Liver (tissue), 9 donors: ENCODE measurements around the gene FYCO1. TPM values are rescaled to one million over a fixed set of nuclear protein-coding genes. Genes with fewer than 3 reads are reported as not detected.

Source experiments
- DNase-seq: peaks from one replicate; pipeline ENCODE4 v3.0.0-alpha.2; 2017; ENCODE audit warnings: low spot score
- H3K27ac ChIP-seq, 2 donors: one replicate each; pipeline ENCODE4 v1.7.0; 2013; ENCODE audit warnings: inconsistent platforms in 2 of 2, low read length in 2 of 2, control low read depth in 1 of 2, low read depth in 1 of 2, mild to moderate bottlenecking in 1 of 2
- H3K27me3 ChIP-seq, 4 donors: one replicate each; pipeline versions ENCODE4 v1.6.1 to v1.7.0; 2013; ENCODE audit warnings: low read length in 3 of 4, inconsistent platforms in 1 of 4, mild to moderate bottlenecking in 1 of 4, moderate library complexity in 1 of 4; ENCODE audit not compliant: control insufficient read depth in 4 of 4, insufficient read depth in 4 of 4
- H3K36me3 ChIP-seq, 4 donors: one replicate each; pipeline versions ENCODE4 v1.6.1 to v1.7.0; 2013; ENCODE audit warnings: low read length in 3 of 4, mild to moderate bottlenecking in 3 of 4, low read depth in 1 of 4, moderate library complexity in 1 of 4; ENCODE audit not compliant: control insufficient read depth in 4 of 4, insufficient read depth in 3 of 4
- H3K4me1 ChIP-seq, 4 donors: one replicate each; pipeline versions ENCODE4 v1.6.1 to v1.7.0; 2013; ENCODE audit warnings: low read length in 3 of 4, mild to moderate bottlenecking in 3 of 4, moderate library complexity in 1 of 4; ENCODE audit not compliant: control insufficient read depth in 4 of 4, insufficient read depth in 4 of 4
- H3K4me3 ChIP-seq, 3 donors: one replicate each; pipeline versions ENCODE4 v1.6.1 to v1.7.0; 2013; ENCODE audit warnings: low read length in 3 of 3, control low read depth in 1 of 3, low read depth in 1 of 3, mild to moderate bottlenecking in 1 of 3
- H3K9ac ChIP-seq, 2 donors: one replicate each; pipeline ENCODE4 v1.7.0; 2013; ENCODE audit warnings: low read length in 2 of 2, mild to moderate bottlenecking in 2 of 2, moderate library complexity in 2 of 2, control low read depth in 1 of 2, low read depth in 1 of 2
- H3K9me3 ChIP-seq, 4 donors: one replicate each; pipeline versions ENCODE4 v1.6.1 to v1.7.0; 2013; ENCODE audit warnings: low read length in 3 of 4; ENCODE audit not compliant: control insufficient read depth in 4 of 4
- ATF3 ChIP-seq: IDR thresholded peaks from 2 replicates; pipeline ENCODE4 v1.6.1; 2016; ENCODE audit warnings: antibody characterized with exemption
- CTCF ChIP-seq: fragments of 150-350 bp; IDR thresholded peaks from 2 replicates; pipeline ENCODE4 v1.5.1; 2017; ENCODE audit warnings: improper control_type of control experiment, low read depth, low read length; ENCODE audit not compliant: missing input control
- EGR1 ChIP-seq, 2 donors: IDR thresholded peaks; 2 replicates each; pipeline ENCODE4 v1.6.1; 2016 to 2018; ENCODE audit warnings: antibody characterized with exemption in 2 of 2, low read depth in 2 of 2
- FOXA1 ChIP-seq: IDR thresholded peaks from 2 replicates; pipeline ENCODE4 v1.6.1; 2016; ENCODE audit warnings: antibody characterized with exemption
- FOXA2 ChIP-seq: IDR thresholded peaks from 2 replicates; pipeline ENCODE4 v1.6.1; 2016; ENCODE audit warnings: antibody characterized with exemption
- GABPA ChIP-seq, 2 donors: IDR thresholded peaks in 1 of 2; conservative IDR thresholded peaks in 1 of 2; 2 replicates each; pipeline ENCODE4 v1.6.1; 2016; ENCODE audit warnings: antibody characterized with exemption in 2 of 2, mild to moderate bottlenecking in 1 of 2, moderate library complexity in 1 of 2
- HNF4A ChIP-seq, 2 donors: conservative IDR thresholded peaks; 2 replicates each; pipeline ENCODE4 v1.6.1; 2016; ENCODE audit warnings: antibody characterized with exemption in 2 of 2, mild to moderate bottlenecking in 2 of 2
- HNF4G ChIP-seq: IDR thresholded peaks from 2 replicates; pipeline ENCODE4 v1.6.1; 2016; ENCODE audit warnings: antibody characterized with exemption
- JUND ChIP-seq, 2 donors: IDR thresholded peaks; 2 replicates each; pipeline ENCODE4 v1.6.1; 2016; ENCODE audit warnings: antibody characterized with exemption in 2 of 2
- MAX ChIP-seq: IDR thresholded peaks from 2 replicates; pipeline ENCODE4 v1.6.1; 2016; ENCODE audit warnings: antibody characterized with exemption
- NR2F2 ChIP-seq: IDR thresholded peaks from 2 replicates; pipeline ENCODE4 v1.6.1; 2016; ENCODE audit warnings: antibody characterized with exemption
- RAD21 ChIP-seq, 2 donors: IDR thresholded peaks; 2 replicates each; pipeline ENCODE4 v1.6.1; 2016; ENCODE audit warnings: antibody characterized with exemption in 2 of 2, mild to moderate bottlenecking in 2 of 2
- REST ChIP-seq: IDR thresholded peaks from 2 replicates; pipeline ENCODE4 v1.6.1; 2016; ENCODE audit warnings: antibody characterized with exemption, mild to moderate bottlenecking
- RXRA ChIP-seq, 2 donors: IDR thresholded peaks; 2 replicates each; pipeline ENCODE4 v1.6.1; 2017 to 2018; ENCODE audit warnings: antibody characterized with exemption in 2 of 2, mild to moderate bottlenecking in 1 of 2
- SP1 ChIP-seq: IDR thresholded peaks from 2 replicates; pipeline ENCODE4 v1.6.1; 2018; ENCODE audit warnings: antibody characterized with exemption, mild to moderate bottlenecking
- TAF1 ChIP-seq: conservative IDR thresholded peaks from 2 replicates; pipeline ENCODE4 v1.6.1; 2016; ENCODE audit warnings: antibody characterized with exemption, mild to moderate bottlenecking
- YY1 ChIP-seq: IDR thresholded peaks from 2 replicates; pipeline ENCODE4 v1.6.1; 2016; ENCODE audit warnings: antibody characterized with exemption, mild to moderate bottlenecking
- ZBTB33 ChIP-seq: IDR thresholded peaks from 2 replicates; pipeline ENCODE4 v1.6.1; 2016; ENCODE audit warnings: antibody characterized with exemption
- WGBS: extraction: QIAGEN DNeasy Blood & Tissue Kit; methylation state at CpG from one replicate; pipeline ENCODE4 v1.1.7; 2013; 5-methylcytosine and 5-hydroxymethylcytosine counted together
- polyA plus RNA-seq, 2 donors: library from polyadenylated mRNA; stranded (reverse) in 1 of 2; unstranded in 1 of 2; fragments of 200-250 nt in 1 of 2; fragments of >200 nt in 1 of 2; fragmentation: Nextera tagmentation in 1 of 2; extraction: Ambion mirVana in 1 of 2; gene quantifications; one replicate each; pipeline versions ENCODE4 v1.2.1 to v1.2.3, GENCODE V29; 2013 to 2015
- total RNA-seq, 2 donors: library from RNA; depleted of rRNA; stranded (reverse); fragments of >200 nt; gene quantifications; one replicate each; pipeline ENCODE4 v1.2.3, GENCODE V29; 2014
- donor health status: healthy.
- donor health status: healthy.
- donor health status: healthy.
- donor health status: healthy.
- donor health status: healthy.

Gene FYCO1
- total and polyA plus RNA-seq, 4 donors, result 3.0 to 17.1 (median 10.2) TPM

GRCh38 chr3:45964139-45964538, 31.5 kb downstream of the FYCO1 start:
- no peak overlapping the region for H3K4me3 ChIP-seq
- H3K4me1 ChIP-seq, result no peaks in the 10 kb centered on the region
- H3K27me3 ChIP-seq, result no peaks in the 10 kb centered on the region
- 85% methylated on average over 8 of the region's 8 CpGs for WGBS
- H3K9me3 ChIP-seq, result no peaks in the 10 kb centered on the region
- H3K36me3 ChIP-seq, result peaks cover 12 to 98% (median 74%) of the 10 kb centered on the region in 4 donors
- TF ChIP-seq HNF4A (conservative IDR thresholded peaks at IDR 0.05) (no peak), EGR1 (IDR thresholded peaks at IDR 0.05; ENCODE audit: low read depth in 2 of 2) (no peak), ATF3 (no peak), JUND (IDR thresholded peaks at IDR 0.05) (no peak), MAX (no peak), NR2F2 (no peak), CTCF (no peak), YY1 (no peak), SP1 (no peak), FOXA1 (no peak), ZBTB33 (no peak), RAD21 (IDR thresholded peaks at IDR 0.05) (no peak), HNF4G (no peak), TAF1 (no peak), GABPA (IDR thresholded peaks at IDR 0.05 in 1 of 2, conservative IDR thresholded peaks at IDR 0.05 in 1 of 2) (no peak), RXRA (IDR thresholded peaks at IDR 0.05) (no peak), FOXA2 (no peak), REST (no peak)
- no peak overlapping the region for H3K27ac ChIP-seq
- no peak for DNase-seq
- no peak overlapping the region for H3K9ac ChIP-seq

- no peak for DNase-seq
- no peak overlapping the region for H3K27ac ChIP-seq
- H3K9ac ChIP-seq, result no peak overlapping the region
- TF ChIP-seq HNF4G, result no peak
- TF ChIP-seq CTCF, result no peak
- no peak for TF ChIP-seq RXRA (IDR thresholded peaks at IDR 0.05)
- TF ChIP-seq TAF1, result no peak
- no peak for TF ChIP-seq EGR1 (IDR thresholded peaks at IDR 0.05; ENCODE audit: low read depth in 2 of 2)
- TF ChIP-seq ATF3, result no peak
- TF ChIP-seq GABPA (IDR thresholded peaks at IDR 0.05 in 1 of 2, conservative IDR thresholded peaks at IDR 0.05 in 1 of 2), result no peak
- TF ChIP-seq YY1, result no peak
- TF ChIP-seq RAD21 (IDR thresholded peaks at IDR 0.05), result no peak
- TF ChIP-seq REST, result no peak
- TF ChIP-seq FOXA1, result no peak
- TF ChIP-seq JUND (IDR thresholded peaks at IDR 0.05), result no peak
- no peak for TF ChIP-seq FOXA2
Measured at GRCh38 chr3:45962033-45962432, 33.6 kb downstream of the FYCO1 start.

More at GRCh38 chr3:45962033-45962432, 33.6 kb downstream of the FYCO1 start:
- Histone ChIP-seq H3K4me3 (no peak overlapping the region), H3K27me3 (no peaks in the 10 kb centered on the region), H3K4me1 (no peaks in the 10 kb centered on the region), H3K9me3 (no peaks in the 10 kb centered on the region), H3K36me3 (peaks cover 12 to 99% (median 83%) of the 10 kb centered on the region in 4 donors)
- WGBS, result 87% methylated on average over 5 of the region's 5 CpGs
